ENCODE data around the gene PHLDB1. TPM values are rescaled to one million over a fixed set of nuclear protein-coding genes. Genes with fewer than 3 reads are reported as not detected.

PHLDB1 gene
- polyA plus RNA-seq, 1 of the 3 experiments (the other 2 are of a cell fraction): 89.4 TPM

GRCh38 chr11:118633319-118633690 is 25.9 kb downstream of the PHLDB1 start:
- DNase-seq: no peak
- H3K9ac ChIP-seq: no peak overlapping the region
- peaks cover 6% of the 10 kb centered on the region for H3F3A ChIP-seq (replicated peaks; ENCODE audit: insufficient read depth)
- H3K36me3 ChIP-seq (replicated peaks in 1 of 2; ENCODE audit: control insufficient read depth in 1 of 2, insufficient read depth in 2 of 2, low read length in 1 of 2): peaks cover 58 to 84% of the 10 kb centered on the region in 2 experiments
- no peaks in the 10 kb centered on the region for H3K9me3 ChIP-seq
- CTCF ChIA-PET: interaction anchor here (0.6 to 4.6 kb wide), 4 partner anchors 25 to 311 kb away, joined by 3 to 20 read pairs (median 6); partner anchors contain the start of gene PHLDB1
- H3K27me3 ChIP-seq (ENCODE audit: insufficient read depth): no peaks in the 10 kb centered on the region
- WGBS (ENCODE audit: low lambda C conversion rate): no CpG with 5 or more reads among the region's 1 CpG
- peaks cover 66% of the 10 kb centered on the region for H3K79me2 ChIP-seq (ENCODE audit: insufficient read depth)
- POLR2A ChIA-PET: no interaction called here
- H3K27ac ChIP-seq (ENCODE audit: low read depth in 2 of 2, low read length in 1 of 2): peak overlapping the region in 1 of 2 experiments; percentile 40; a peak in 1 of 4 replicates
- H2AFZ ChIP-seq (ENCODE audit: low read depth): no peak overlapping the region
- TF ChIP-seq JUND (IDR thresholded peaks at IDR 0.05): no peak
- no peak for TF ChIP-seq ELF1 (IDR thresholded peaks at IDR 0.05)
- no peak for TF ChIP-seq MXI1 (IDR thresholded peaks at IDR 0.05; ENCODE audit: low read depth, low read length)
- TF ChIP-seq RFX5 (IDR thresholded peaks at IDR 0.05; ENCODE audit: low read length): no peak
- no peak for TF ChIP-seq EZH2phosphoT487 (IDR thresholded peaks at IDR 0.05; ENCODE audit: borderline replicate concordance, low read depth)
- no peak for TF ChIP-seq FOXM1 (IDR thresholded peaks at IDR 0.05; ENCODE audit: low read depth)
- TF ChIP-seq CHD2 (IDR thresholded peaks at IDR 0.05; ENCODE audit: low read length, partially characterized antibody): no peak
- TF ChIP-seq GATA2 (CRISPR knock-in tag; IDR thresholded peaks at IDR 0.05): no peak
- TF ChIP-seq SIN3A (IDR thresholded peaks at IDR 0.05; ENCODE audit: borderline replicate concordance, low read depth, low read length): no peak
- TF ChIP-seq TCF12 (IDR thresholded peaks at IDR 0.05): no peak
- no peak for TF ChIP-seq USF2 (IDR thresholded peaks at IDR 0.05; ENCODE audit: borderline replicate concordance, low read depth, low read length)
- TF ChIP-seq PBX3 (IDR thresholded peaks at IDR 0.05): no peak
- TF ChIP-seq NFIC (IDR thresholded peaks at IDR 0.05; ENCODE audit: borderline replicate concordance): no peak
- no peak for TF ChIP-seq NRF1 (IDR thresholded peaks at IDR 0.05; ENCODE audit: low read depth, low read length)
- TF ChIP-seq USF1 (IDR thresholded peaks at IDR 0.05; ENCODE audit: borderline replicate concordance, low read depth): no peak
- TF ChIP-seq IRF3 (IDR thresholded peaks at IDR 0.05; ENCODE audit: low read depth, low read length): no peak
- no peak for TF ChIP-seq SMC3 (IDR thresholded peaks at IDR 0.05; ENCODE audit: low read depth, low read length)
- TF ChIP-seq MAX (IDR thresholded peaks at IDR 0.05; ENCODE audit: low read depth): no peak
- no peak for TF ChIP-seq ZBTB33 (IDR thresholded peaks at IDR 0.05; ENCODE audit: borderline replicate concordance, low read depth)
- TF ChIP-seq EP300 (IDR thresholded peaks at IDR 0.05; ENCODE audit: borderline replicate concordance in 1 of 2, low read depth in 1 of 2, low read length in 1 of 2): no peak
- no peaks in the 10 kb centered on the region for H3K9me2 ChIP-seq
- H3K4me1 ChIP-seq (ENCODE audit: control insufficient read depth in 1 of 2, insufficient read depth in 2 of 2, low read depth in 1 of 2, low read length in 1 of 2): peaks cover 8 to 9% of the 10 kb centered on the region in 2 experiments; a peak in 2 of 4 replicates
- H4K20me1 ChIP-seq (ENCODE audit: insufficient read depth): peaks cover 65% of the 10 kb centered on the region
- H3K4me3 ChIP-seq (ENCODE audit: low read depth in 2 of 2, low read length in 1 of 2): no peak overlapping the region
- H3K4me2 ChIP-seq: peak overlapping the region; percentile 33; the same call in 1 of the 2 replicates

Data from SK-N-SH (cell line).